Calu3 (cell line): Measurements from ENCODE around the gene TMIGD3. TPM values are rescaled to one million over a fixed set of nuclear protein-coding genes. Genes with fewer than 3 reads are reported as not detected.

Experiments
- BruUV-seq: library from RNA; stranded (reverse); fragments of 400-500 nt; replicated peaks from 2 replicates; lab custom pipeline; 2021; lab: Mats Ljungman, UMichigan
- CTCF ChIA-PET: fragments of 300-600 bp; sonication (Branson Sonifier 250); formaldehyde crosslinking; loops from one replicate; lab custom pipeline; 2022; ENCODE audit warnings: antibody characterized with exemption; lab: Charles Lee
- DNase-seq: peaks from one replicate; pipeline ENCODE4 v3.0.0; 2022
- H3K27ac Mint-ChIP-seq: one replicate; pipeline ENCODE4 v1.8.0; 2022; ENCODE audit warnings: mixed read lengths; ENCODE audit not compliant: unreplicated experiment
- H3K27me3 Mint-ChIP-seq: one replicate; pipeline ENCODE4 v1.8.0; 2022; ENCODE audit warnings: mixed read lengths; ENCODE audit not compliant: unreplicated experiment
- H3K36me3 Mint-ChIP-seq: one replicate; pipeline ENCODE4 v1.8.0; 2022; ENCODE audit warnings: mild to moderate bottlenecking, moderate library complexity, mixed read lengths; ENCODE audit not compliant: insufficient read depth, unreplicated experiment
- H3K4me1 Mint-ChIP-seq: one replicate; pipeline ENCODE4 v1.8.0; 2022; ENCODE audit warnings: mild to moderate bottlenecking, low read depth, mixed read lengths; ENCODE audit not compliant: unreplicated experiment
- H3K4me3 Mint-ChIP-seq: one replicate; pipeline ENCODE4 v1.8.0; 2022; ENCODE audit warnings: mild to moderate bottlenecking, low read depth, moderate library complexity, mixed read lengths; ENCODE audit not compliant: unreplicated experiment
- H3K9me3 Mint-ChIP-seq: one replicate; pipeline ENCODE4 v1.8.0; 2022; ENCODE audit warnings: low read depth, mixed read lengths; ENCODE audit not compliant: unreplicated experiment
- intact Hi-C: fragments of 100-400 bp; cut with micrococcal nuclease; formaldehyde crosslinking; loops from one replicate; pipeline ENCODE4 v1.10.0; 2022; ENCODE audit not compliant: unreplicated experiment
- total RNA-seq: library from RNA; stranded (reverse); gene quantifications from 2 replicates; pipeline ENCODE4 v1.2.3, GENCODE V29; 2022
- TF ChIP-seq, protein P1 (sequence below): fragments of 200-600 bp; IDR thresholded peaks from one replicate; pipeline ENCODE4 v1.8.0; 2022; ENCODE audit warnings: antibody characterized with exemption; ENCODE audit not compliant: unreplicated experiment

TMIGD3 gene
- total RNA-seq, 1 experiment from 2014 or later = not detected

DNA sequence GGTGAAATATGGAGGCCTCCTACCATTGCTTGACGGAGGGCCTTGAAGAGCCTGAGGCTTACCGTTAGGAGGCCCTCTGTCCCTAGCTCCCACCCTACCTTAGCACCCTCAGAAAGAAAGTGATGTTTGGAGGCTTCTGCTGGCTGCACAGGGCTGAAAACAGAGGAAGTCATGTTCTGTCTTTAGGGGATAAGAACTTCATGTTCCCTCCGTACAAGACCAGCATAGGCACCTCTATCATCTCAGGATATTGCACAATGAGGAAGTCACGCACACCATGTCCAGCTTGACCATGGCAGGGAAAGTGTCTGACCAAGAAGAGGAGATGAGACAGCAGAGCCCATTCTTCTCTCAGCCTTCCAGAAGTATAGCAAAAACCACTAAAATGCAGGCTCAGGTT, 13.8 kb downstream of the TMIGD3 start:
- Mint-ChIP-seq H3K27me3 (peaks cover 34% of the 10 kb centered on the region), H3K36me3 (no peaks in the 10 kb centered on the region), H3K4me3 (no peak overlapping the region), H3K9me3 (no peaks in the 10 kb centered on the region), H3K4me1 (no peaks in the 10 kb centered on the region), H3K27ac (no peak overlapping the region)
- CTCF ChIA-PET = interaction anchor here (0.9 kb wide), 1 partner anchor 8 kb away, joined by 3 read pairs; no protein-coding TSS in a partner anchor
- no peak for DNase-seq
- BruUV-seq = no TSS peak
- TF ChIP-seq, protein P1, sequence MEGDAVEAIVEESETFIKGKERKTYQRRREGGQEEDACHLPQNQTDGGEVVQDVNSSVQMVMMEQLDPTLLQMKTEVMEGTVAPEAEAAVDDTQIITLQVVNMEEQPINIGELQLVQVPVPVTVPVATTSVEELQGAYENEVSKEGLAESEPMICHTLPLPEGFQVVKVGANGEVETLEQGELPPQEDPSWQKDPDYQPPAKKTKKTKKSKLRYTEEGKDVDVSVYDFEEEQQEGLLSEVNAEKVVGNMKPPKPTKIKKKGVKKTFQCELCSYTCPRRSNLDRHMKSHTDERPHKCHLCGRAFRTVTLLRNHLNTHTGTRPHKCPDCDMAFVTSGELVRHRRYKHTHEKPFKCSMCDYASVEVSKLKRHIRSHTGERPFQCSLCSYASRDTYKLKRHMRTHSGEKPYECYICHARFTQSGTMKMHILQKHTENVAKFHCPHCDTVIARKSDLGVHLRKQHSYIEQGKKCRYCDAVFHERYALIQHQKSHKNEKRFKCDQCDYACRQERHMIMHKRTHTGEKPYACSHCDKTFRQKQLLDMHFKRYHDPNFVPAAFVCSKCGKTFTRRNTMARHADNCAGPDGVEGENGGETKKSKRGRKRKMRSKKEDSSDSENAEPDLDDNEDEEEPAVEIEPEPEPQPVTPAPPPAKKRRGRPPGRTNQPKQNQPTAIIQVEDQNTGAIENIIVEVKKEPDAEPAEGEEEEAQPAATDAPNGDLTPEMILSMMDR = no peak
- intact Hi-C loops = no loop called here

DNA sequence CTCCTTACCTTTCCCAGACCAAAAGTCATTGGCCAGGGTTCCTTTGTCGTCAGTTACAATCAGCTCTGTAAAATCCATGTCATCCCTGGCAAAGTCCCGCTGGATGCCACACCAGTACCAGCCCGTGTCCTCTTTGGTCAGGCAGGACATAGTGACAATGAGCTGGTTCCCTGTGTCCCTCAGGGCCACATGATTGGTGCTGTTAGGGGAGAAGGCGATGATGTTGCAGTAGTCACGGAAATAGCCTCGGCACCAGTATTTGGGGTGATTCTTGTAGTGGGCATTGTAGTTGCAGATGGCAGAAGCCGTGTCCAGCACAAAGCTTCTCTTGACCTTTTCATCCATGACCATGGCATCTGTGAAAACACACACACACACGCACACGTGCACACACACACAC, 14.8 kb downstream of the TMIGD3 start:
- intact Hi-C loops = no loop called here
- CTCF ChIA-PET = no interaction called here
- H3K27me3 Mint-ChIP-seq = peaks cover 25% of the 10 kb centered on the region
- no peak for DNase-seq
- H3K9me3 Mint-ChIP-seq = no peaks in the 10 kb centered on the region
- no peak overlapping the region for H3K4me3 Mint-ChIP-seq
- H3K36me3 Mint-ChIP-seq = no peaks in the 10 kb centered on the region
- BruUV-seq = no TSS peak
- no peaks in the 10 kb centered on the region for H3K4me1 Mint-ChIP-seq
- no peak overlapping the region for H3K27ac Mint-ChIP-seq
- TF ChIP-seq, protein P1 = no peak

DNA sequence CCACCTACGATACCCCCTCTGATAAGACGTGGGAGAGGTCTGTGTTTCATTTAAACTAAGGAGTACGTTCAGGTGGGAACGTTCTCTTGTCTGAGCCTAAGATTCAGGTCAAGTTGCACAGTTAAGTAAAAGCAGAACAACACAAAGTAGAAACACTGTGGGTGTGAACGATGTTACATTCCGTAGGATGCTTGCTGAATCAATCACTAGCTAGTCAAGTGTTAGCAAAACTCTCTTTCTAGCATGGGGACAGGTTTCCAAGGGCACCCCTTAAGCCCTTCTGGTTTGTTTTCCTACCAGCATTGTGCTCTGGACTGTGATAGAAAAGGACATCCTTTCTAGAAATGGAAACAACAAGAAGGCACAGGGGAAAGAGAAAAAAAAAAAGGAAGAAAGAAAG, 16.3 kb downstream of the TMIGD3 start:
- TF ChIP-seq, protein P1 = no peak
- Mint-ChIP-seq H3K9me3 (no peaks in the 10 kb centered on the region), H3K4me3 (no peak overlapping the region), H3K27me3 (peaks cover 18% of the 10 kb centered on the region), H3K4me1 (no peaks in the 10 kb centered on the region), H3K27ac (no peak overlapping the region), H3K36me3 (no peaks in the 10 kb centered on the region)
- CTCF ChIA-PET = no interaction called here
- intact Hi-C loops = no loop called here
- no peak for DNase-seq
- no TSS peak for BruUV-seq

DNA sequence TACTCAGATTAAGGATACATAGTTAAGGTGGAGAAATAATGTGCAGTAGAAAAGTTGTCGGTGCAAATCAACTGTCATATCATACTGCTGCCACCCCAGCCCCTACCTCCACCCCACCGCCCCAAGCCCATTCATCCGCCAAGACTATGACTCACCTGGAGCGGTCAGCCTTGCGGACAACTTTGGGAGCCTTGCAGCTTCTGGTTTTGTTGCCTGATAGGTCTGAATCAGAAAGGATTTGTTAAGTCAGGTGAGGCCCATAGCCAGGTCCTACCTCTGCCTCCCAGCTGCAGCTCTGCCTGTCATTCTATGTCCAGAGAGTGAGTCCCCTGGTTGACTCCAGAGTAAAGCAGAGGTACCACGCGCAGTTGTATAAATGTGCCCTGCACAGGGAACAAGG, 17.0 kb downstream of the TMIGD3 start:
- peaks cover 16% of the 10 kb centered on the region for H3K27me3 Mint-ChIP-seq
- intact Hi-C loops = no loop called here
- no peak overlapping the region for H3K27ac Mint-ChIP-seq
- H3K36me3 Mint-ChIP-seq = no peaks in the 10 kb centered on the region
- H3K4me1 Mint-ChIP-seq = no peaks in the 10 kb centered on the region
- TF ChIP-seq, protein P1 = no peak
- DNase-seq = no peak
- no peaks in the 10 kb centered on the region for H3K9me3 Mint-ChIP-seq
- no TSS peak for BruUV-seq
- CTCF ChIA-PET = no interaction called here
- no peak overlapping the region for H3K4me3 Mint-ChIP-seq
